ENCODE results near the gene KIF1A. TPM values are rescaled to one million over a fixed set of nuclear protein-coding genes. Genes with fewer than 3 reads are reported as not detected.

KIF1A gene
- total and polyA plus RNA-seq, 10 of the 15 experiments (the other 5 are each of a cell fraction or from before 2014, with no cell fraction given), result 0.04 to 0.95 (median 0.06) TPM; not detected in 5

DNA sequence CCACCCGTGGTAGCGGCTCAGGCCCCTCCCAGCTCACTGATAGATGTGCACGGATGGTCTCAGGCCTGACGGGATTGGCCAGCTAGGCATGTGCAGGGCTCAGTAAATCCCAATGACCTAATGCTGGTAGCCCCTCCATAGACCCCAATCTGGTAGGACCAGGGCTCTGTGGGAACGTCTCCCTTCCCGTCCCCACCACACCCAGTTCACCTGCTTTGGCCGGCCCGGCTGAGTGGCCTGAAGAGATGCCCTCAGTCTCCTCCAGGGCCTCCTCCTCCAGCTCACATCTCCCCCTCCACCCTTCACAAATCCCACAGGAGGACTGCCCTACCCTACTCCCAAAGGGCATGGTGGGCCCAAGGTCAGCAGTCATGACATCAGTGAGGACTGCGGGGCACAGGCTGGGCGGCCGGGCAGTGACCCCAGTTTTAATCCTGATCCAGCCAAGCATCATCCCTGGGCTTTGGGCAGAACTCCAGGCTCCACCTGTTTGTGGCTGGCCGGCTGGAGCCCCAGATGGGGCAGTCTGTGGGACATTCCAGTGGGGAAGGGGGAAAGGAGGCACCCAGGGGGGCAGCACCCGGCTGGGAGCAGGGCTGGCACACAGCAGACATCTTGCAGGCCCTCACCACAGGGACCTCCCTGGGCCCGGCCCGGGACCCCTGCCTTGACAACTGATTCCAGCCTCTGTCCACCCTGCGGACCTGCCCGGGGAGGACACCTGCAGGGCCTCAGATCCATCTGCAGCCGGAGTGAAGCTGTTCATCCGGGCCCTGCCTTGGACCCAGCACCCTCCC, 2.3 kb downstream of the KIF1A start:
- H3K27me3 ChIP-seq (replicated peaks in 1 of 2; ENCODE audit: control insufficient read depth in 2 of 2, insufficient read depth in 2 of 2, low read length in 1 of 2), result peaks cover 7 to 13% of the 10 kb centered on the region in 2 experiments
- TF ChIP-seq, protein P1, sequence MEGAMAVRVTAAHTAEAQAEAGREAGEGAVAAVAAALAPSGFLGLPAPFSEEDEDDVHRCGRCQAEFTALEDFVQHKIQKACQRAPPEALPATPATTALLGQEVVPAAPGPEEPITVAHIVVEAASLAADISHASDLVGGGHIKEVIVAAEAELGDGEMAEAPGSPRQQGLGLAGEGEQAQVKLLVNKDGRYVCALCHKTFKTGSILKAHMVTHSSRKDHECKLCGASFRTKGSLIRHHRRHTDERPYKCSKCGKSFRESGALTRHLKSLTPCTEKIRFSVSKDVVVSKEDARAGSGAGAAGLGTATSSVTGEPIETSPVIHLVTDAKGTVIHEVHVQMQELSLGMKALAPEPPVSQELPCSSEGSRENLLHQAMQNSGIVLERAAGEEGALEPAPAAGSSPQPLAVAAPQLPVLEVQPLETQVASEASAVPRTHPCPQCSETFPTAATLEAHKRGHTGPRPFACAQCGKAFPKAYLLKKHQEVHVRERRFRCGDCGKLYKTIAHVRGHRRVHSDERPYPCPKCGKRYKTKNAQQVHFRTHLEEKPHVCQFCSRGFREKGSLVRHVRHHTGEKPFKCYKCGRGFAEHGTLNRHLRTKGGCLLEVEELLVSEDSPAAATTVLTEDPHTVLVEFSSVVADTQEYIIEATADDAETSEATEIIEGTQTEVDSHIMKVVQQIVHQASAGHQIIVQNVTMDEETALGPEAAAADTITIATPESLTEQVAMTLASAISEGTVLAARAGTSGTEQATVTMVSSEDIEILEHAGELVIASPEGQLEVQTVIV (IDR thresholded peaks at IDR 0.05; ENCODE audit: borderline replicate concordance, partially characterized antibody), result no peak
- no peak for TF ChIP-seq PML (IDR thresholded peaks at IDR 0.05; ENCODE audit: low read length)
- TF ChIP-seq, protein P2, sequence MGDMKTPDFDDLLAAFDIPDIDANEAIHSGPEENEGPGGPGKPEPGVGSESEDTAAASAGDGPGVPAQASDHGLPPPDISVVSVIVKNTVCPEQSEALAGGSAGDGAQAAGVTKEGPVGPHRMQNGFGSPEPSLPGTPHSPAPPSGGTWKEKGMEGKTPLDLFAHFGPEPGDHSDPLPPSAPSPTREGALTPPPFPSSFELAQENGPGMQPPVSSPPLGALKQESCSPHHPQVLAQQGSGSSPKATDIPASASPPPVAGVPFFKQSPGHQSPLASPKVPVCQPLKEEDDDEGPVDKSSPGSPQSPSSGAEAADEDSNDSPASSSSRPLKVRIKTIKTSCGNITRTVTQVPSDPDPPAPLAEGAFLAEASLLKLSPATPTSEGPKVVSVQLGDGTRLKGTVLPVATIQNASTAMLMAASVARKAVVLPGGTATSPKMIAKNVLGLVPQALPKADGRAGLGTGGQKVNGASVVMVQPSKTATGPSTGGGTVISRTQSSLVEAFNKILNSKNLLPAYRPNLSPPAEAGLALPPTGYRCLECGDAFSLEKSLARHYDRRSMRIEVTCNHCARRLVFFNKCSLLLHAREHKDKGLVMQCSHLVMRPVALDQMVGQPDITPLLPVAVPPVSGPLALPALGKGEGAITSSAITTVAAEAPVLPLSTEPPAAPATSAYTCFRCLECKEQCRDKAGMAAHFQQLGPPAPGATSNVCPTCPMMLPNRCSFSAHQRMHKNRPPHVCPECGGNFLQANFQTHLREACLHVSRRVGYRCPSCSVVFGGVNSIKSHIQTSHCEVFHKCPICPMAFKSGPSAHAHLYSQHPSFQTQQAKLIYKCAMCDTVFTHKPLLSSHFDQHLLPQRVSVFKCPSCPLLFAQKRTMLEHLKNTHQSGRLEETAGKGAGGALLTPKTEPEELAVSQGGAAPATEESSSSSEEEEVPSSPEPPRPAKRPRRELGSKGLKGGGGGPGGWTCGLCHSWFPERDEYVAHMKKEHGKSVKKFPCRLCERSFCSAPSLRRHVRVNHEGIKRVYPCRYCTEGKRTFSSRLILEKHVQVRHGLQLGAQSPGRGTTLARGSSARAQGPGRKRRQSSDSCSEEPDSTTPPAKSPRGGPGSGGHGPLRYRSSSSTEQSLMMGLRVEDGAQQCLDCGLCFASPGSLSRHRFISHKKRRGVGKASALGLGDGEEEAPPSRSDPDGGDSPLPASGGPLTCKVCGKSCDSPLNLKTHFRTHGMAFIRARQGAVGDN (IDR thresholded peaks at IDR 0.05), result no peak
- TF ChIP-seq PAX5 (IDR thresholded peaks at IDR 0.05; ENCODE audit: borderline replicate concordance, low read depth, low read length), result no peak
- TF ChIP-seq JUNB (IDR thresholded peaks at IDR 0.05), result no peak
- TF ChIP-seq POLR2AphosphoS5 (IDR thresholded peaks at IDR 0.05; ENCODE audit: low read length), result no peak
- TF ChIP-seq EZH2 (IDR thresholded peaks at IDR 0.05; ENCODE audit: borderline replicate concordance, control insufficient read depth, low read depth, low read length), result no peak
- TF ChIP-seq MXI1 (IDR thresholded peaks at IDR 0.05; ENCODE audit: low read depth, low read length), result no peak
- no peak for TF ChIP-seq IKZF1 (conservative IDR thresholded peaks at IDR 0.05)
- no peak for TF ChIP-seq POLR2AphosphoS2 (IDR thresholded peaks at IDR 0.05; ENCODE audit: low read depth, low read length)
- TF ChIP-seq MEF2A (IDR thresholded peaks at IDR 0.05; ENCODE audit: insufficient read depth, low read depth, low read length), result no peak
- no peak for TF ChIP-seq TCF7 (IDR thresholded peaks at IDR 0.05; ENCODE audit: borderline replicate concordance)
- TF ChIP-seq SIN3A (IDR thresholded peaks at IDR 0.05; ENCODE audit: low read depth, low read length), result no peak
- TF ChIP-seq ZBED1 (IDR thresholded peaks at IDR 0.05; ENCODE audit: borderline replicate concordance), result no peak
- no peak for TF ChIP-seq SUPT20H (IDR thresholded peaks at IDR 0.05; ENCODE audit: borderline replicate concordance, control insufficient read depth, low read depth, low read length)
- TF ChIP-seq, protein P3, sequence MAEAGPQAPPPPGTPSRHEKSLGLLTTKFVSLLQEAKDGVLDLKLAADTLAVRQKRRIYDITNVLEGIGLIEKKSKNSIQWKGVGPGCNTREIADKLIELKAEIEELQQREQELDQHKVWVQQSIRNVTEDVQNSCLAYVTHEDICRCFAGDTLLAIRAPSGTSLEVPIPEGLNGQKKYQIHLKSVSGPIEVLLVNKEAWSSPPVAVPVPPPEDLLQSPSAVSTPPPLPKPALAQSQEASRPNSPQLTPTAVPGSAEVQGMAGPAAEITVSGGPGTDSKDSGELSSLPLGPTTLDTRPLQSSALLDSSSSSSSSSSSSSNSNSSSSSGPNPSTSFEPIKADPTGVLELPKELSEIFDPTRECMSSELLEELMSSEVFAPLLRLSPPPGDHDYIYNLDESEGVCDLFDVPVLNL (IDR thresholded peaks at IDR 0.05; ENCODE audit: low read depth, low read length), result no peak
- TF ChIP-seq NR2C1 (IDR thresholded peaks at IDR 0.05), result no peak
- no peak for TF ChIP-seq KAT2A (conservative IDR thresholded peaks at IDR 0.05; ENCODE audit: control insufficient read depth, low read depth, low read length)

More for the DNA sequence above, 2.3 kb downstream of the KIF1A start:
- no TSS peak for BruUV-seq (replicated peaks)
- in situ Hi-C loops (cut with MboI) (no loop called here), intact Hi-C loops (cut with micrococcal nuclease; ENCODE audit: unreplicated experiment) (no loop called here)
- no peak for FAIRE-seq
- H2AFZ ChIP-seq (ENCODE audit: control insufficient read depth, low read depth, low read length), result no peak overlapping the region
- no peak overlapping the region for H3K27ac ChIP-seq (ENCODE audit: control insufficient read depth, insufficient read depth)
- peaks cover 2% of the 10 kb centered on the region; the same call in 1 of the 3 replicates for H3K9me3 ChIP-seq (replicated peaks; ENCODE audit: control insufficient read depth, insufficient read depth, low read length)
- no peaks in the 10 kb centered on the region for H4K20me1 ChIP-seq (ENCODE audit: control insufficient read depth, insufficient read depth)
- H3K9ac ChIP-seq (ENCODE audit: control insufficient read depth, insufficient read depth, low read length), result no peak overlapping the region
- WGBS (ENCODE audit: insufficient coverage, insufficient replicate concordance, low lambda C conversion rate, missing lambda C conversion rate), result 35% methylated on average over 19 of the region's 19 CpGs
- H3K4me1 ChIP-seq (ENCODE audit: control insufficient read depth, insufficient read depth, low read length), result no peaks in the 10 kb centered on the region
- no peak overlapping the region for H3K4me3 ChIP-seq
- ChIA-PET POLR2A (no interaction called here), CTCF (no interaction called here), SMC1A (ENCODE audit: uncharacterized antibody, unreplicated experiment) (no interaction called here), RAD21 (ENCODE audit: unreplicated experiment) (no interaction called here)
- no peak for ATAC-seq
- H3K79me2 ChIP-seq (ENCODE audit: control insufficient read depth, insufficient read depth, low read length), result no peaks in the 10 kb centered on the region
- DNase-seq (ENCODE audit: low read depth, low spot score), result no peak
- H3K36me3 ChIP-seq (ENCODE audit: control insufficient read depth in 2 of 2, insufficient read depth in 2 of 2, low read length in 1 of 2), result no peaks in the 10 kb centered on the region
- H3K4me2 ChIP-seq (ENCODE audit: control insufficient read depth, insufficient read depth), result no peak overlapping the region
